Coronary artery (tissue), 2 donors: ENCODE results near the gene IVL.

Source experiments
- DNase-seq: peaks from one replicate; pipeline ENCODE4 v3.0.0-alpha.2; 2017; ENCODE audit warnings: low spot score
- H3K27ac ChIP-seq, 2 donors: fragments of 200-600 bp; sonication (generic); one replicate each; pipeline ENCODE4 v1.5.1; 2016 to 2019
- H3K4me3 ChIP-seq: fragments of 200-600 bp; sonication (generic); 2 replicates; pipeline ENCODE4 v1.5.1; 2016; ENCODE audit warnings: mild to moderate bottlenecking, moderate library complexity
- TF ChIP-seq, protein P1 (sequence below): fragments of 200-600 bp; sonication (generic); IDR thresholded peaks from one replicate; pipeline ENCODE4 v1.5.1; 2019; ENCODE audit warnings: antibody characterized with exemption

Gene IVL

GRCh38 chr1:152906023-152906565 lies 2.3 kb upstream of the IVL start:
- Histone ChIP-seq H3K27ac (no peak overlapping the region), H3K4me3 (no peak overlapping the region)
- no peak for DNase-seq
- TF ChIP-seq, protein P1, sequence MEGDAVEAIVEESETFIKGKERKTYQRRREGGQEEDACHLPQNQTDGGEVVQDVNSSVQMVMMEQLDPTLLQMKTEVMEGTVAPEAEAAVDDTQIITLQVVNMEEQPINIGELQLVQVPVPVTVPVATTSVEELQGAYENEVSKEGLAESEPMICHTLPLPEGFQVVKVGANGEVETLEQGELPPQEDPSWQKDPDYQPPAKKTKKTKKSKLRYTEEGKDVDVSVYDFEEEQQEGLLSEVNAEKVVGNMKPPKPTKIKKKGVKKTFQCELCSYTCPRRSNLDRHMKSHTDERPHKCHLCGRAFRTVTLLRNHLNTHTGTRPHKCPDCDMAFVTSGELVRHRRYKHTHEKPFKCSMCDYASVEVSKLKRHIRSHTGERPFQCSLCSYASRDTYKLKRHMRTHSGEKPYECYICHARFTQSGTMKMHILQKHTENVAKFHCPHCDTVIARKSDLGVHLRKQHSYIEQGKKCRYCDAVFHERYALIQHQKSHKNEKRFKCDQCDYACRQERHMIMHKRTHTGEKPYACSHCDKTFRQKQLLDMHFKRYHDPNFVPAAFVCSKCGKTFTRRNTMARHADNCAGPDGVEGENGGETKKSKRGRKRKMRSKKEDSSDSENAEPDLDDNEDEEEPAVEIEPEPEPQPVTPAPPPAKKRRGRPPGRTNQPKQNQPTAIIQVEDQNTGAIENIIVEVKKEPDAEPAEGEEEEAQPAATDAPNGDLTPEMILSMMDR, result no peak

- no peak for DNase-seq
- no peak overlapping the region for H3K4me3 ChIP-seq
- TF ChIP-seq, protein P1, result no peak
- H3K27ac ChIP-seq, result no peak overlapping the region
Observed at GRCh38 chr1:152909206-152909605, 860 bp downstream of the IVL start.

GRCh38 chr1:152912471-152912870 lies 4.1 kb downstream of the IVL start:
- Histone ChIP-seq H3K27ac (no peak overlapping the region), H3K4me3 (no peak overlapping the region)
- no peak for DNase-seq
- TF ChIP-seq, protein P1, result no peak

- Histone ChIP-seq H3K27ac (no peak overlapping the region), H3K4me3 (no peak overlapping the region)
- no peak for DNase-seq
- TF ChIP-seq, protein P1, result no peak
Observed at GRCh38 chr1:152912900-152913299, 4.6 kb downstream of the IVL start.

GRCh38 chr1:152917794-152918193 lies 9.4 kb downstream of the IVL start:
- Histone ChIP-seq H3K27ac (no peak overlapping the region), H3K4me3 (no peak overlapping the region)
- TF ChIP-seq, protein P1, result no peak
- no peak for DNase-seq

DNA sequence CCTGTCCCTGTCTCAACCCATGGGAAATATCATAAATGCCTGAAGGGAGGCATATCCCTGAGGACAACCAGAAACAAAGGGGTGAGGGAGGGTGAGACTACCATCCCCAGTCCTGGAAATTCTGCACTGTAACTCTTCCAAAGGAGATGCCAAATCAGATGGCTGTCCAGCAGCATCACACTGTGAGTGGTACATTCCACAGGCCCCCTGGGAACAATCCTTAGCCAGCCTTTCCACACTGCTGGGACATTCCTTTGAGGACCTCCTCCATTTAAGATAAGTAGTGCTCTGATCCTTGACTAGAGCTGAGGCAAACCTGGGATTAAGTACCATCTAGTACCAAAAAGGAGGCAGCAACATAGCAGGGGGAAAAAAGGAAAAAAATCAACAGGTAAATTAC lies 10.7 kb downstream of the IVL start:
- DNase-seq, result no peak
- H3K4me3 ChIP-seq, result no peak overlapping the region
- TF ChIP-seq, protein P1, result no peak
- H3K27ac ChIP-seq, result no peak overlapping the region

DNA sequence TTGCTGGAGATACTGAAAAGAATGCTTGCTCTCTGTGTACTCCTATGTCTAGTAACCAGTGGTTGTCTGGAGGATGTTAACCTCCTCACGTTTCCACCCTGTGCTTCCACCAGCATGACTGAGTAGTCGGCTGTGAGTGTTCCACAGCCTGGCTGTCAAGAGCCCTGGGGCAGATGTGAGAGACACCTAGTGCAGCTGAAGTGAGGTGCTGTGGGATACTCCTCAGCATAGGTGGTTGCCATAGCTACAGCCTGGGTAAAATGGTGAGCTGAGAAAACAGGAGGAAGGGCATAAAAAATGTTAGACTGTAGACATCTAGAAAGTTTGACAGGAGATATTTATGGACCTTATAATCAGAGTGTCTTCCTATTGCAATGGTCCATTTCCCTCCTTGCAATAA lies 15.8 kb downstream of the IVL start:
- DNase-seq, result no peak
- TF ChIP-seq, protein P1, result no peak
- Histone ChIP-seq H3K27ac (no peak overlapping the region), H3K4me3 (no peak overlapping the region)
